NB4 (cell line): ENCODE data around the gene GPR108.

Source experiments
- POLR2A ChIP-seq: IDR thresholded peaks from 2 replicates; pipeline ENCODE4 v1.6.1; 2011; ENCODE audit warnings: mild to moderate bottlenecking; ENCODE audit not compliant: insufficient read length; ENCODE audit errors: extremely low read depth
- TF ChIP-seq, protein P1 (sequence below): IDR thresholded peaks from one replicate; pipeline ENCODE4 v1.5.1; 2012; ENCODE audit warnings: low read depth, low read length

DNA sequence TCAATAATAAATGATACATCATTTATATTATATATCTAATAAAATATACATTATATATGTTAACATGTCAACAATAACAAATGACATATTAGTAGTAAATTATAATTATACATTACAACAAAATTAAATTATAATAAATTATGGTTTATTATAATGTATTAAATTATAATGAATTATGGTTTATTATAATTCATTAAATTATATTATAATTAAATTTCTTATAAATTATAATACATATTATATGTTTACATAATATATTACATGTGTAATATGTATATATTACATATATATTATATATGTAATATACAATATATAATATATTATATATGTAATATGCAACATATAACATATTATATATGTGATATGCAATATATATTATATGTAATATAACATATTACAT lies 37.4 kb downstream of the GPR108 start:
- TF ChIP-seq, protein P1, sequence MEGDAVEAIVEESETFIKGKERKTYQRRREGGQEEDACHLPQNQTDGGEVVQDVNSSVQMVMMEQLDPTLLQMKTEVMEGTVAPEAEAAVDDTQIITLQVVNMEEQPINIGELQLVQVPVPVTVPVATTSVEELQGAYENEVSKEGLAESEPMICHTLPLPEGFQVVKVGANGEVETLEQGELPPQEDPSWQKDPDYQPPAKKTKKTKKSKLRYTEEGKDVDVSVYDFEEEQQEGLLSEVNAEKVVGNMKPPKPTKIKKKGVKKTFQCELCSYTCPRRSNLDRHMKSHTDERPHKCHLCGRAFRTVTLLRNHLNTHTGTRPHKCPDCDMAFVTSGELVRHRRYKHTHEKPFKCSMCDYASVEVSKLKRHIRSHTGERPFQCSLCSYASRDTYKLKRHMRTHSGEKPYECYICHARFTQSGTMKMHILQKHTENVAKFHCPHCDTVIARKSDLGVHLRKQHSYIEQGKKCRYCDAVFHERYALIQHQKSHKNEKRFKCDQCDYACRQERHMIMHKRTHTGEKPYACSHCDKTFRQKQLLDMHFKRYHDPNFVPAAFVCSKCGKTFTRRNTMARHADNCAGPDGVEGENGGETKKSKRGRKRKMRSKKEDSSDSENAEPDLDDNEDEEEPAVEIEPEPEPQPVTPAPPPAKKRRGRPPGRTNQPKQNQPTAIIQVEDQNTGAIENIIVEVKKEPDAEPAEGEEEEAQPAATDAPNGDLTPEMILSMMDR = no peak
- no peak for TF ChIP-seq POLR2A
